CD8-positive, alpha-beta memory T cell (primary cell): Measurements from ENCODE around the gene ZNF239. TPM values are rescaled to one million over a fixed set of nuclear protein-coding genes. Genes with fewer than 3 reads are reported as not detected.

Source experiments
- CTCF ChIA-PET: fragments of 350-600 bp; sonication (Branson Sonifier 250); formaldehyde crosslinking; loops from one replicate; lab custom pipeline; 2021; ENCODE audit warnings: antibody characterized with exemption; lab: Charles Lee
- POLR2A ChIA-PET: fragments of 350-600 bp; sonication (Branson Sonifier 250); formaldehyde crosslinking; loops from one replicate; lab custom pipeline; 2021; ENCODE audit warnings: antibody characterized with exemption; lab: Charles Lee
- DNase-seq, 5 donors: peaks; one replicate each; pipeline versions ENCODE4 v3.0.0 to v3.0.0-alpha.2; 2020 to 2022; ENCODE audit warnings: mixed read lengths in 1 of 5
- H3K27ac ChIP-seq: one replicate; pipeline ENCODE4 v1.7.0; 2013; ENCODE audit warnings: low read depth, mild to moderate bottlenecking, low read length, moderate library complexity
- H3K27me3 ChIP-seq: 2 replicates; pipeline ENCODE4 v1.7.0; 2013; ENCODE audit warnings: low read length, mild to moderate bottlenecking; ENCODE audit not compliant: insufficient read depth, poor library complexity, severe bottlenecking
- H3K36me3 ChIP-seq: 2 replicates; pipeline ENCODE4 v1.7.0; 2013; ENCODE audit warnings: mild to moderate bottlenecking, low read length, moderate library complexity; ENCODE audit not compliant: insufficient read depth
- H3K4me1 ChIP-seq: 2 replicates; pipeline ENCODE4 v1.7.0; 2013; ENCODE audit warnings: mild to moderate bottlenecking, low read length, moderate library complexity; ENCODE audit not compliant: insufficient read depth
- H3K4me3 ChIP-seq: 2 replicates; pipeline ENCODE4 v1.7.0; 2013; ENCODE audit warnings: mild to moderate bottlenecking, low read length
- H3K9me3 ChIP-seq: 2 replicates; pipeline ENCODE4 v1.7.0; 2013; ENCODE audit warnings: mild to moderate bottlenecking, low read length
- H3K27ac Mint-ChIP-seq, 8 donors: one replicate each; pipeline ENCODE4 v1.8.0; 2020 to 2021; ENCODE audit warnings: mixed read lengths in 8 of 8, mild to moderate bottlenecking in 6 of 8, inconsistent platforms in 3 of 8, moderate library complexity in 3 of 8
- H3K27me3 Mint-ChIP-seq, 2 donors: one replicate each; pipeline ENCODE4 v1.8.0; 2020 to 2021; ENCODE audit warnings: mixed read lengths in 2 of 2, mild to moderate bottlenecking in 1 of 2, moderate library complexity in 1 of 2
- H3K36me3 Mint-ChIP-seq, 3 donors: one replicate each; pipeline ENCODE4 v1.8.0; 2020 to 2021; ENCODE audit warnings: mixed read lengths in 3 of 3, inconsistent platforms in 1 of 3, mild to moderate bottlenecking in 1 of 3
- H3K4me1 Mint-ChIP-seq, 3 donors: one replicate each; pipeline ENCODE4 v1.8.0; 2020 to 2021; ENCODE audit warnings: mixed read lengths in 3 of 3, inconsistent platforms in 1 of 3, mild to moderate bottlenecking in 1 of 3
- H3K4me3 Mint-ChIP-seq, 7 donors: one replicate each; pipeline ENCODE4 v1.8.0; 2020 to 2021; ENCODE audit warnings: mixed read lengths in 7 of 7, mild to moderate bottlenecking in 6 of 7, moderate library complexity in 4 of 7, inconsistent platforms in 2 of 7
- H3K9me3 Mint-ChIP-seq, 5 donors: one replicate each; pipeline ENCODE4 v1.8.0; 2020 to 2022; ENCODE audit warnings: mixed read lengths in 5 of 5, mild to moderate bottlenecking in 3 of 5, moderate library complexity in 2 of 5, inconsistent platforms in 1 of 5
- polyA plus RNA-seq: library from polyadenylated mRNA; unstranded; fragments of 300-500 nt; fragmentation: Illumina TruSeq; gene quantifications from one replicate; pipeline ENCODE4 v1.2.3, GENCODE V29; 2021
- total RNA-seq, 2 experiments: library from RNA; stranded (reverse); gene quantifications; one replicate each; pipeline ENCODE4 v1.2.3, GENCODE V29; 2021

Gene ZNF239
- total and polyA plus RNA-seq, 3 experiments from 2014 or later: 0.90 to 1.6 (median 1.4) TPM

DNA sequence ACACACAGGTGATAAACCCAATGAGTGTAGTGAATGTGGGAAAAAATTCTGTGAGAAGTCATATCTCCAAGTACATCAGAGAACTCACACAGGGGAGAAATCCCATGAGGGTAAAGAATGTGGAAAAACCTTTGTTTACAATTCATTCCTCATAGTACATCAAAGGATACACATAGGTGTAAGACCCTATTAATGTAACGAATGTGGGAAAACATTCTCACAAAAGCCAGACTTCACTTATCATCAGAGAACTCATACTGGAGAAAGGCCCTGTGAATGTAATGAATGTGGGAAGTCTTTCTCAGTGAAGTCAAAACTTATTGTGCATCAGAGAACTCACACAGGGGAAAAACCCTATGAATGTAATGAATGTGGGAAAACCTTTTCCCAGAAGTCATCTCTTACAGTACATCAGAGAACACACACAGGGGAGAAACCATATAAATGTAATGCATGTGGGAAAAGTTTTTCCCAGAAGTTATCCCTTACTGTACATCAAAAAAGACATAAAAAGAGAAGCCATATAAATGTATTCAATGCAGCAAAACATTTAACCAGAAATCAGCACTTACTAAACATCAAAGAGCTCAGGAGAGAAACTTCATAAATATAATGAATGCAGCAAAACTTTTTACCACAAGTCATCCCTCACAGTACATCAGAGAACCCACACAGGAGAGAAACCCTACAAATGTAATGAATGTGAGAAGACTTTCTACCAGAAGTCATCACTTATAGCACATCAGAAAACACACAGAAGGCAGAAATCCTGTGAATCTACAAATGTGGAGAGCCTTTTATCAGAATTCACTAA, 49.8 kb downstream of the ZNF239 start:
- CTCF ChIA-PET: no interaction called here
- no peaks in the 10 kb centered on the region for H3K27me3 ChIP-seq
- peaks cover 58 to 91% (median 85%) of the 10 kb centered on the region in 5 donors for H3K9me3 Mint-ChIP-seq
- no peak overlapping the region for H3K27ac Mint-ChIP-seq
- POLR2A ChIA-PET: no interaction called here
- H3K27me3 Mint-ChIP-seq: peaks cover 4 to 7% of the 10 kb centered on the region in 2 donors
- H3K27ac ChIP-seq: no peak overlapping the region
- no peaks in the 10 kb centered on the region for H3K4me1 Mint-ChIP-seq
- peaks cover 32% of the 10 kb centered on the region for H3K9me3 ChIP-seq
- no peak overlapping the region for H3K4me3 Mint-ChIP-seq
- H3K36me3 Mint-ChIP-seq: peaks cover 5 to 39% (median 20%) of the 10 kb centered on the region in 3 donors
- H3K36me3 ChIP-seq: no peaks in the 10 kb centered on the region
- no peak for DNase-seq
- H3K4me3 ChIP-seq: no peak overlapping the region
- H3K4me1 ChIP-seq: no peaks in the 10 kb centered on the region

Other genes starting within 250 kb of the ZNF239 start
- not detected for gene FXYD4, start 203.0 kb downstream of the ZNF239 start, total RNA-seq
- not detected for gene FXYD4, start 203.0 kb downstream of the ZNF239 start, polyA plus RNA-seq
- 100 to 1,000 TPM; 562 to 566 TPM for gene HNRNPF, start 165.4 kb downstream of the ZNF239 start, total RNA-seq
- gene HNRNPF, start 165.4 kb downstream of the ZNF239 start, polyA plus RNA-seq: 261 TPM
- gene ZNF487, start 137.5 kb downstream of the ZNF239 start, total RNA-seq: 1 to 10 TPM; 1.5 to 4.2 TPM
- gene ZNF487, start 137.5 kb downstream of the ZNF239 start, polyA plus RNA-seq: 7.9 TPM
- gene ZNF485, start 31.8 kb upstream of the ZNF239 start, total RNA-seq: 1 to 10 TPM; 5.5 to 7.6 TPM
- gene ZNF485, start 31.8 kb upstream of the ZNF239 start, polyA plus RNA-seq: 5.4 TPM
- gene ZNF32, start 74.3 kb upstream of the ZNF239 start, total RNA-seq: 10 to 100 TPM; 17.4 to 17.7 TPM
- gene ZNF32, start 74.3 kb upstream of the ZNF239 start, polyA plus RNA-seq: 86.3 TPM